ENCODE measurements around the gene ADGRG1. TPM values are rescaled to one million over a fixed set of nuclear protein-coding genes. Genes with fewer than 3 reads are reported as not detected.
"Not testable (repeated sequence)": the region's sequence is repeated elsewhere in the genome, so short reads cannot be mapped to it uniquely, and the experiment has no call there.

The ADGRG1 gene
- polyA plus RNA-seq, 1 donor = 102 TPM

DNA sequence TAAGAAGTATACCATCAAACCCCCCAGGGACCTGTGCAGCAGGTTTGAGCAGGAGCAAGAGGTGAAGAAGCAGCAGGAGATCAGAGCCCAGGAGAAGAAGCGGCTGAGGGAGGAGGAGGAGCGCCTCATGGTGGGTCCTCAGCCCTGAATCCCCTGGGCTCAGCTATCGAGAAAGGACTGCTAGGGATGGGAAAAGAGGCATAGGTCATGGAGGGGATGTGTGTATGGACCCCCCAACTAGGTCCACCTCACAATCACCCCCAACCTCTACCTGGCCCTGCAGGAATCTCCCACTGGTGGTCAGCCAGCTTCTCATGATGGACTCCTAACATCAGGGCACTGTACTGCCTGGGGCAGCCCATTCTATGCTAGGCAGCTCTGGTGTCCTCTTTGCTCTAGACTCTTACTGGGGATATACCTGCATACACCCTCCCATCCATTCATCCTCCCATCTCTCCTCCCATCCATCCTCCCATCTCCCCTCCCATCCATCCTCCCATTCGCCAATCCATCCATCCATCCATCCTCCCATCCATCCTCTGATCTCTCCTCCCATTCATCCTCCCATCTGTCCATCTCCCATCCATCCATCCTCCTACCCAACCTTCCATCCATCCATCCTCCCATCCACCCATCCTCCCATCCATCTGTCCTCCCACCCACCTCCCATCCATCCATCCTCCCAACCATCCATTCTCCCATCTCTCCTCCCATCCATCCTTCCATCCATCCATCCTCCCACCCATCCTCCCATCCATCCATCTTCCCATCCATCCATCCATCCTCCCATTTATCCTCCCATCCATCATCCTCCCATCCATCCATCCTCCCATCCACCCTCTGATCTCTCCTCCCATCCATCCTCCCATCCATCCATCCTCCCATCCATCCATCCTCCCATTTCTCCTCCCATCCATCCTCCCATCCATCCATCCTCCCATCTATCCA, 76.7 kb downstream of the ADGRG1 start:
- Histone ChIP-seq H3K9me3 (ENCODE audit: control insufficient read depth, low read depth, low read length) (no peaks in the 10 kb centered on the region), H3K4me1 (ENCODE audit: control insufficient read depth, insufficient read depth, low read length) (peaks cover 37% of the 10 kb centered on the region), H3K36me3 (ENCODE audit: control insufficient read depth, insufficient read depth, low read length) (no peaks in the 10 kb centered on the region), H3K4me3 (ENCODE audit: low read length) (no peak overlapping the region), H3K27ac (ENCODE audit: low read length) (no peak overlapping the region), H3K27me3 (ENCODE audit: control insufficient read depth, insufficient read depth, low read length) (no peaks in the 10 kb centered on the region)
- no peak for DNase-seq
- WGBS (ENCODE audit: insufficient coverage, low lambda C conversion rate) = 100% methylated on average over 1 of the region's 4 CpGs

DNA sequence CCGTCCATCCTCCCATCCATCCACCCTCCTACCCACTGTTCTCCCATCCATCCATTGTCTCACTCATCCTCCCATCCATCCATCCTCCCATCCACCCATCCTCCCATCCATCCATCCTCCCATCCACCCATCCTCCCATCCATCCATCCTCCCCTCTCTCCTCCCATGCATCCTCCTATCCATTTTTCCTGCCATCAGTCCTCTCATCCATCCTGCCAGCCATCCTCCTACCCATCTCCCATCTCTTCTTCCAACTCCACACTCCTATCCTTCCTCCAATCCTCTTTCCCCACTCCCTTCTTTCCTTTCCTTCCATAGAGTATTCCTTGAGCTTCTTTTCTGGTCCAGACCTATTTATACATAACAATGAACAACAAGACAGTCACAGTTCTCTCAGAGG, 78.3 kb downstream of the ADGRG1 start:
- DNase-seq = no peak
- H3K36me3 ChIP-seq (ENCODE audit: control insufficient read depth, insufficient read depth, low read length) = no peaks in the 10 kb centered on the region
- peaks cover 24% of the 10 kb centered on the region for H3K4me1 ChIP-seq (ENCODE audit: control insufficient read depth, insufficient read depth, low read length)
- no peak overlapping the region for H3K27ac ChIP-seq (ENCODE audit: low read length)
- H3K27me3 ChIP-seq (ENCODE audit: control insufficient read depth, insufficient read depth, low read length) = no peaks in the 10 kb centered on the region
- no peak overlapping the region for H3K4me3 ChIP-seq (ENCODE audit: low read length)
- no CpG with 5 or more reads among the region's 1 CpG for WGBS (ENCODE audit: insufficient coverage, low lambda C conversion rate)
- H3K9me3 ChIP-seq (ENCODE audit: control insufficient read depth, low read depth, low read length) = no peaks in the 10 kb centered on the region

DNA sequence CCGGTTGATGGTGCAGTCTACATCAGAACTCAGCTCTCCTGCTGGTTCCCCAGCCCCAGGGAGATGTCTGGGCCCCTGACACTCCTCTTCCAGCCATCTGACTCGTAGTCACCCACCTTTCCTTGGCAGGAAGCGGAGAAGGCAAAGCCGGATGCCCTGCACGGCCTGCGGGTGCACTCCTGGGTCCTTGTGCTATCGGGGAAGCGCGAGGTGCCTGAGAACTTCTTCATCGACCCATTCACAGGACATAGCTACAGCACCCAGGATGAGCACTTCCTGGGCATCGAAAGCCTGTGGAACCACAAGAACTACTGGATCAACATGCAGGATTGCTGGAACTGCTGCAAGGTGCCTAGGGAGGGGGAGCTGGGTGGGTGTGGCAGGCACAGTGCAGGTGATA, 78.9 kb downstream of the ADGRG1 start:
- H3K9me3 ChIP-seq (ENCODE audit: control insufficient read depth, low read depth, low read length) = no peaks in the 10 kb centered on the region
- H3K4me1 ChIP-seq (ENCODE audit: control insufficient read depth, insufficient read depth, low read length) = peaks cover 19% of the 10 kb centered on the region
- H3K36me3 ChIP-seq (ENCODE audit: control insufficient read depth, insufficient read depth, low read length) = no peaks in the 10 kb centered on the region
- no peak for DNase-seq
- no peak overlapping the region for H3K27ac ChIP-seq (ENCODE audit: low read length)
- no peak overlapping the region for H3K4me3 ChIP-seq (ENCODE audit: low read length)
- WGBS (ENCODE audit: insufficient coverage, low lambda C conversion rate) = no CpG with 5 or more reads among the region's 11 CpGs
- H3K27me3 ChIP-seq (ENCODE audit: control insufficient read depth, insufficient read depth, low read length) = no peaks in the 10 kb centered on the region

DNA sequence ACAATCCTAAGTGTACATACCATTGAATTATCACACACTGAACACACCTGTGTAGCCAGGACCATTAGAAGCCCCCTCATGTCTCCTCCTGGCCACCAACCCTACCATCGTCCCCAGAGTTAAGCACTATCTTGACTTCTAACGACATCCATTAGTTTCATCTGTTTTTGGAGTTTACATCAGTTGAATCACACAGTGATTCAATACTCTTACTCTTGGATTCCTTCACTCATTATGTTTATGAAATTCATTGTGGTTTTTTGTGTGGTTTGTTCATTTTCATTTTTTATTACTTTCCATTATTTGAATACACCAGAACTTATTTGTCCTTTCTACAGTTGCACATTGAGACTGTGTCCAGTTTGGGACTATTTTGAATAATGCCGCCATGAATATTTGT, 79.7 kb downstream of the ADGRG1 start:
- Histone ChIP-seq H3K4me1 (ENCODE audit: control insufficient read depth, insufficient read depth, low read length) (peaks cover 18% of the 10 kb centered on the region), H3K36me3 (ENCODE audit: control insufficient read depth, insufficient read depth, low read length) (no peaks in the 10 kb centered on the region), H3K9me3 (ENCODE audit: control insufficient read depth, low read depth, low read length) (no peaks in the 10 kb centered on the region), H3K4me3 (ENCODE audit: low read length) (no peak overlapping the region), H3K27ac (ENCODE audit: low read length) (no peak overlapping the region), H3K27me3 (ENCODE audit: control insufficient read depth, insufficient read depth, low read length) (no peaks in the 10 kb centered on the region)
- 100% methylated on average over 2 of the region's 3 CpGs for WGBS (ENCODE audit: insufficient coverage, low lambda C conversion rate)
- no peak for DNase-seq

DNA sequence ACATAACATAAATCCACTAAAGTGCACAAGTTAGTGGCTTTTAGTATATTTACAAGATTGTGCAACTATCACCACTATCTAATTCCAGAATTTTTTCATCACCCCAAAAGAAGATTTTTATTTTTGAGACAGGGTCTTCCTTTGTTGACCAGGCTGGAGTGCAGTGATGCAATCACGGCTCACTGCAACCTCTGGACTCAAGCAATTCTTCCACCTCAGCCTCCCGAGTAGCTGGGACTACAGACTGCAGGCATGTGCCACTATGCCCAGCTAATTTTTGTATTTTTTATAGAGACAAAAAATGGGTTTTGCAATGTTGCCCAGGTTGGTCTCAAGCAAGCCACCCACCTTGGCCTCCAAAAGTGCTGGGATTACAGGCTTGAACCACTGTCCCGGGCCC, 81.2 kb downstream of the ADGRG1 start:
- H3K4me3 ChIP-seq (ENCODE audit: low read length) = no peak overlapping the region
- no peaks in the 10 kb centered on the region for H3K9me3 ChIP-seq (ENCODE audit: control insufficient read depth, low read depth, low read length)
- no peaks in the 10 kb centered on the region for H3K36me3 ChIP-seq (ENCODE audit: control insufficient read depth, insufficient read depth, low read length)
- H3K27me3 ChIP-seq (ENCODE audit: control insufficient read depth, insufficient read depth, low read length) = no peaks in the 10 kb centered on the region
- H3K4me1 ChIP-seq (ENCODE audit: control insufficient read depth, insufficient read depth, low read length) = peaks cover 5% of the 10 kb centered on the region
- H3K27ac ChIP-seq (ENCODE audit: low read length) = no peak overlapping the region
- peak in 1 of 2 donors; percentile 30 for DNase-seq
- WGBS (ENCODE audit: insufficient coverage, low lambda C conversion rate) = no CpG with 5 or more reads among the region's 3 CpGs

DNA sequence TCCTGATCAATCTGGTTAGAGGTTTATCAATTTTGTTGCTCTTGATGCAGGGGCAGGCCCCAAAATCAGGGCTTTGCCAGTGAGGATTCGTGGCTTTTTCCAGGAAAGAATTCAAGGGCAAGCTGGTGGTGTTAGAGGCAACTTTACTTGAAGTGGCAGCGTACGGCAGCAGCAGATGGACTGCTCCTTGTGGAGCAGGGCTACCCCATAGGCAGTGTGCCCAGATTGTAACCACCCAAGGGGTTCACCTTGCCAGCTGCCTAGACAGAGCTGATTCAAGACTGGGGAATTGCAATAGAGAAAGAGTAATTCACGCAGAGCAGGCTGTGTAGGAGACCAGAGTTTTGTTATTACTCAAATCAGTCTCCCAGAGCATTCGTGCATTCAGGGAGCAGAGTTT, 82.9 kb downstream of the ADGRG1 start:
- Histone ChIP-seq H3K36me3 (ENCODE audit: control insufficient read depth, insufficient read depth, low read length) (no peaks in the 10 kb centered on the region), H3K27ac (ENCODE audit: low read length) (no peak overlapping the region), H3K4me3 (ENCODE audit: low read length) (no peak overlapping the region), H3K27me3 (ENCODE audit: control insufficient read depth, insufficient read depth, low read length) (no peaks in the 10 kb centered on the region), H3K4me1 (ENCODE audit: control insufficient read depth, insufficient read depth, low read length) (no peaks in the 10 kb centered on the region), H3K9me3 (ENCODE audit: control insufficient read depth, low read depth, low read length) (no peaks in the 10 kb centered on the region)
- no peak for DNase-seq
- WGBS (ENCODE audit: insufficient coverage, low lambda C conversion rate) = no CpG with 5 or more reads among the region's 5 CpGs

DNA sequence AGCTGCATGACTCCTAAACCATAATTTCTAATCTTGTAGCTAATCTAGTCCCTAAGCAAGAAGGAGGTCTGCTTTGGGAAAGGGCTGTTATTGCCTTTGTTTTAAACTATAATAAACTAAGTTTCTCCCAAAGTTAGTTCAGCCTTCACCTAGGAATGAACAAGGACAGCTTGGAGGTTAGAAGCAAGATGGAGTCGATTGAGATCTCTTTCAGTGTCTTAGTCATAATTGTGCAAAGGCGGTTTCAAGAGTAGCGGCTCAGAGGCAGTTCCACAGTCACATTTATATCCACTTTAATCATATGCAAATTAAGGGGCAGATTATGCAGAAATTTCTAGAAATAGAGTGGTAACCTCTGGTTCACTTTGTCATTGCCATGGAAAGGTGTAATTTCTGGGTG, 83.6 kb downstream of the ADGRG1 start:
- H3K4me3 ChIP-seq (ENCODE audit: low read length) = no peak overlapping the region
- no peak overlapping the region for H3K27ac ChIP-seq (ENCODE audit: low read length)
- no peaks in the 10 kb centered on the region for H3K36me3 ChIP-seq (ENCODE audit: control insufficient read depth, insufficient read depth, low read length)
- WGBS (ENCODE audit: insufficient coverage, low lambda C conversion rate) = no CpG with 5 or more reads among the region's 3 CpGs
- no peak for DNase-seq
- no peaks in the 10 kb centered on the region for H3K9me3 ChIP-seq (ENCODE audit: control insufficient read depth, low read depth, low read length)
- no peaks in the 10 kb centered on the region for H3K4me1 ChIP-seq (ENCODE audit: control insufficient read depth, insufficient read depth, low read length)
- no peaks in the 10 kb centered on the region for H3K27me3 ChIP-seq (ENCODE audit: control insufficient read depth, insufficient read depth, low read length)

DNA sequence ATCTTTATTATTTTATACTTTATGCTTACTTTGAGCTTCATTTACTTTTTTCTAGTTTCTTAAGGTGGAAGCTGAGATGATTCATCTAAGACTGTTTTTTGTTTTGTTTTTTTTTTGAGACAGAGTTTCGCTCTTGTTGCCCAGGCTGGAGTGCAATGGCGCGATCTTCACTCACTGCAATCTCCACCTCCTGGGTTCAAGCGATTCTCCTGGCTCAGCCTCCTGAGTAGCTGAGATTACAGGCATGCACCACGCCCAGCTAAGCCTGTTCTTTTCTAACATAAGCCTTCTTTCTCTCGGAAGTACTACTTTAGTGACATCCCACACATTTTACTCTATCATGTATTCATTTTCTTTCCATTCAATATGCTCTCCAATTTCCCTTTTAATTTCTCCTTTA, 84.1 kb downstream of the ADGRG1 start:
- H3K27me3 ChIP-seq (ENCODE audit: control insufficient read depth, insufficient read depth, low read length); H3K36me3 ChIP-seq (ENCODE audit: control insufficient read depth, insufficient read depth, low read length); H3K9me3 ChIP-seq (ENCODE audit: control insufficient read depth, low read depth, low read length); DNase-seq; H3K4me3 ChIP-seq (ENCODE audit: low read length); H3K27ac ChIP-seq (ENCODE audit: low read length); H3K4me1 ChIP-seq (ENCODE audit: control insufficient read depth, insufficient read depth, low read length): not testable (repeated sequence)
- 61% methylated on average over 2 of the region's 6 CpGs for WGBS (ENCODE audit: insufficient coverage, low lambda C conversion rate)

DNA sequence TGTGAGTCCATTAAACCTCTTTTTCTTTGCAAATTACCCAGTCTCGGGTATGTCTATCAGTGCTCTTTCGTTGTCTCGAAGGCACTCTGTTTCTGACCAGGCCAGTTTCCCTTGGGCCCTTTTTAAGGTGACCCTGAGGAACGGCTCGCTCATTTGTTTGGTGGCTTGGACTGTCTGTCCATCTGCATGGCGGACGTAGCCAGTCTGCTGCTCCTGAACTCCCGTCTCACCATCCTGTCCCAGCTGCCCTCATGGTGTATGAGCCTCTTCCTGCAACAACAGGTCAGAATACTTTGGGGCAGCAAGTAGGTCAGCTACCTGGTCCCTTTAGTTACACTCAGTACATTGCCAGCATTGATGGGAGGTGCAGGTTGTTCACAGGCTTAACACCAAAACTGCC, 85.2 kb downstream of the ADGRG1 start:
- no peak overlapping the region for H3K4me3 ChIP-seq (ENCODE audit: low read length)
- WGBS (ENCODE audit: insufficient coverage, low lambda C conversion rate) = no CpG with 5 or more reads among the region's 8 CpGs
- H3K9me3 ChIP-seq (ENCODE audit: control insufficient read depth, low read depth, low read length) = no peaks in the 10 kb centered on the region
- H3K27me3 ChIP-seq (ENCODE audit: control insufficient read depth, insufficient read depth, low read length) = no peaks in the 10 kb centered on the region
- no peaks in the 10 kb centered on the region for H3K4me1 ChIP-seq (ENCODE audit: control insufficient read depth, insufficient read depth, low read length)
- no peak overlapping the region for H3K27ac ChIP-seq (ENCODE audit: low read length)
- no peak for DNase-seq
- no peaks in the 10 kb centered on the region for H3K36me3 ChIP-seq (ENCODE audit: control insufficient read depth, insufficient read depth, low read length)

DNA sequence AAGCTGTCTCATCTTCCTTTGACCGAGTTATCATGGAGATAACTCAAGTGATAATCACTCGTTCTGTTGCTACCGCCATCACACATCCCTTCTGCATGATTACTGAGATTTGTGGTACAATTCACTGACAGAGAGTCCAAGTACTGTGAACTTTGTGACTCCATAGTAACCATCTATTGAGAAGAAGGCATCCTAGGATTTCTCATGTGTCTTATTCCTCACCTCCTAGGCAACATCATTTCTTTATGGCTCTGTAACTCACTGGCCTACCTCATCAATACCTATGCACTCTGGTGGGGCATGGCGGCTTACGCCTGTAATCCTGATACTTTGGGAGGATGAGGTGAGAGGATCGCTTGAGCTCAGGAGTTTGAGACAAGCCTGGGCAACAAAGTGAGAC, 85.6 kb downstream of the ADGRG1 start:
- Histone ChIP-seq H3K27me3 (ENCODE audit: control insufficient read depth, insufficient read depth, low read length) (no peaks in the 10 kb centered on the region), H3K4me1 (ENCODE audit: control insufficient read depth, insufficient read depth, low read length) (no peaks in the 10 kb centered on the region), H3K4me3 (ENCODE audit: low read length) (no peak overlapping the region), H3K27ac (ENCODE audit: low read length) (no peak overlapping the region), H3K9me3 (ENCODE audit: control insufficient read depth, low read depth, low read length) (no peaks in the 10 kb centered on the region), H3K36me3 (ENCODE audit: control insufficient read depth, insufficient read depth, low read length) (no peaks in the 10 kb centered on the region)
- 76% methylated on average over 3 of the region's 6 CpGs for WGBS (ENCODE audit: insufficient coverage, low lambda C conversion rate)
- DNase-seq = no peak

All from large intestine (tissue), 3 donors.